HK-2 (cell line): ENCODE measurements around the gene C1RL.
A peak's percentile ranks its signal among the peaks of the same experiment; 100 is the strongest.
"Not testable (repeated sequence)": the region's sequence is repeated elsewhere in the genome, so short reads cannot be mapped to it uniquely, and the experiment has no call there.

ENCODE experiments used
- DNase-seq: peaks from one replicate; pipeline ENCODE4 v3.0.0-alpha.2; 2018; ENCODE audit not compliant: unreplicated experiment

Gene C1RL

GRCh38 chr12:7061596-7061995, 47.4 kb downstream of the C1RL start:
- no peak for DNase-seq

- DNase-seq, result no peak
Observed at GRCh38 chr12:7061138-7061537, 47.9 kb downstream of the C1RL start.

- DNase-seq, result peak; percentile 53
Observed at GRCh38 chr12:7060353-7060954, 48.6 kb downstream of the C1RL start, which contains the start of gene C1S. Gene C1S (plus strand): TSS chr12:7060718. CDS start chr12:7061913, 1,195 bp downstream.

- DNase-seq, result no peak
Observed at GRCh38 chr12:7059780-7060179, 49.2 kb downstream of the C1RL start.

- no peak for DNase-seq
Observed at GRCh38 chr12:7058850-7059395, 50.1 kb downstream of the C1RL start.

GRCh38 chr12:7058163-7058845, 50.7 kb downstream of the C1RL start:
- DNase-seq, result no peak

- DNase-seq, result not testable (repeated sequence)
Observed at GRCh38 chr12:7055736-7056135, 53.3 kb downstream of the C1RL start.

GRCh38 chr12:7054925-7055324, 54.1 kb downstream of the C1RL start:
- DNase-seq, result no peak

GRCh38 chr12:7049973-7050372, 59.0 kb downstream of the C1RL start:
- not testable (repeated sequence) for DNase-seq

- not testable (repeated sequence) for DNase-seq
Observed at GRCh38 chr12:7049445-7049951, 59.5 kb downstream of the C1RL start.

- no peak for DNase-seq
Observed at GRCh38 chr12:7047306-7047705, 61.7 kb downstream of the C1RL start.

GRCh38 chr12:7046383-7047105, 62.5 kb downstream of the C1RL start:
- DNase-seq, result no peak

GRCh38 chr12:7045913-7046312, 63.1 kb downstream of the C1RL start:
- no peak for DNase-seq
